ENCODE data around the gene GTF2E1. TPM values are rescaled to one million over a fixed set of nuclear protein-coding genes. Genes with fewer than 3 reads are reported as not detected.
"Not testable (repeated sequence)": the region's sequence is repeated elsewhere in the genome, so short reads cannot be mapped to it uniquely, and the experiment has no call there.

GTF2E1 gene
- total and polyA plus RNA-seq, 10 of the 15 experiments (the other 5 are each of a cell fraction or from before 2014, with no cell fraction given), result 9.2 to 24.9 (median 16.2) TPM

- peak overlapping the region; percentile 31; the same call in 1 of the 2 replicates for H3K4me3 ChIP-seq
- DNase-seq (ENCODE audit: low read depth, low spot score); in situ Hi-C loops (cut with MboI); H3K79me2 ChIP-seq (ENCODE audit: control insufficient read depth, insufficient read depth, low read length); H2AFZ ChIP-seq (ENCODE audit: control insufficient read depth, low read depth, low read length); H3K36me3 ChIP-seq (ENCODE audit: control insufficient read depth in 2 of 2, insufficient read depth in 2 of 2, low read length in 1 of 2); H3K9ac ChIP-seq (ENCODE audit: control insufficient read depth, insufficient read depth, low read length); H3K27me3 ChIP-seq (replicated peaks in 1 of 2; ENCODE audit: control insufficient read depth in 2 of 2, insufficient read depth in 2 of 2, low read length in 1 of 2); H3K9me3 ChIP-seq (replicated peaks; ENCODE audit: control insufficient read depth, insufficient read depth, low read length); BruUV-seq (replicated peaks); FAIRE-seq; H4K20me1 ChIP-seq (ENCODE audit: control insufficient read depth, insufficient read depth): not testable (repeated sequence)
- intact Hi-C loops (cut with micrococcal nuclease; ENCODE audit: unreplicated experiment), result loop anchor here (2.0 to 10.0 kb wide), 3 partner anchors 43 to 191 kb away; partner anchors contain the start of genes GTF2E1, NDUFB4 and RABL3
- 0 out of 2 replicates have a peak overlapping the region, but pooled peaks have one; percentile 2 for H3K4me2 ChIP-seq (ENCODE audit: control insufficient read depth, insufficient read depth)
- TF ChIP-seq RUNX3 (IDR thresholded peaks at IDR 0.05; ENCODE audit: low read length) (peak; percentile 82), POU2F2 (IDR thresholded peaks at IDR 0.05; ENCODE audit: borderline replicate concordance, low read depth, low read length) (peak; percentile 74; the same call in 1 of the 3 replicates), MEF2A (IDR thresholded peaks at IDR 0.05; ENCODE audit: insufficient read depth, low read depth, low read length) (peak; percentile 65; the same call in 1 of the 2 replicates), ATF2 (IDR thresholded peaks at IDR 0.05; ENCODE audit: low read length) (peak; percentile 42; the same call in 1 of the 2 replicates), IKZF1 (conservative IDR thresholded peaks at IDR 0.05) (0 out of 2 replicates have a peak, but pooled peaks have one; percentile 14), ZNF217 (IDR thresholded peaks at IDR 0.05) (peak; percentile 37; the same call in 1 of the 2 replicates), FOXM1 (IDR thresholded peaks at IDR 0.05; ENCODE audit: low read depth, low read length) (0 out of 2 replicates have a peak, but pooled peaks have one; percentile 28), ZNF687 (IDR thresholded peaks at IDR 0.05) (peak; percentile 48; the same call in 1 of the 2 replicates), MTA2 (IDR thresholded peaks at IDR 0.05; ENCODE audit: low read depth) (peak; percentile 72), JUNB (IDR thresholded peaks at IDR 0.05) (peak; percentile 49), ATF7 (IDR thresholded peaks at IDR 0.05; ENCODE audit: low read depth) (peak; percentile 42; the same call in 1 of the 2 replicates), MEF2B (IDR thresholded peaks at IDR 0.05; ENCODE audit: partially characterized antibody, poor library complexity, severe bottlenecking) (peak; percentile 55), SKIL (IDR thresholded peaks at IDR 0.05; ENCODE audit: low read depth, poor library complexity, severe bottlenecking) (peak; percentile 56)
- ChIA-PET RAD21 (ENCODE audit: unreplicated experiment) (interaction anchor here (0.7 to 2.2 kb wide), 3 partner anchors 20 to 218 kb away, joined by 3 to 14 read pairs (median 6); partner anchors contain the start of gene NDUFB4), POLR2A (interaction anchor here (0.6 kb wide), 1 partner anchor 36 kb away, joined by 3 read pairs; no protein-coding TSS in a partner anchor), CTCF (interaction anchor here (0.7 to 11.4 kb wide), 3 partner anchors 10 to 224 kb away, joined by 3 to 376 read pairs (median 6); no protein-coding TSS in a partner anchor), SMC1A (ENCODE audit: uncharacterized antibody, unreplicated experiment) (interaction anchor here (0.7 to 2.7 kb wide), 8 partner anchors 9 to 633 kb away, joined by 3 to 11 read pairs (median 4); no protein-coding TSS in a partner anchor)
- ATAC-seq, result peak; percentile 64
- 0% methylated on average over 5 of the region's 5 CpGs for WGBS (ENCODE audit: insufficient coverage, insufficient replicate concordance, low lambda C conversion rate, missing lambda C conversion rate)
- H3K4me1 ChIP-seq (ENCODE audit: control insufficient read depth, insufficient read depth, low read length), result peaks cover 21% of the 10 kb centered on the region
- H3K27ac ChIP-seq (ENCODE audit: control insufficient read depth, insufficient read depth), result peak overlapping the region; percentile 22; the same call in 1 of the 2 replicates
Observed at GRCh38 chr3:120785832-120786231, 43.3 kb downstream of the GTF2E1 start.
